Muscle of arm (tissue), 14 donors: ENCODE measurements around the gene ZNF431. TPM values are rescaled to one million over a fixed set of nuclear protein-coding genes. Genes with fewer than 3 reads are reported as not detected.
"Not testable (repeated sequence)": the region's sequence is repeated elsewhere in the genome, so short reads cannot be mapped to it uniquely, and the experiment has no call there.

Experiments
- DNase-seq: peaks from one replicate; pipeline ENCODE4 v3.0.0-alpha.2; 2013
- long read RNA-seq, 11 donors: transcript quantifications; one replicate each; lab custom pipeline, GENCODE V29; 2026
- polyA plus RNA-seq, 12 donors: library from polyadenylated mRNA; unstranded; fragments of 120-200 nt; gene quantifications; one replicate each; pipeline ENCODE4 v1.2.1, GENCODE V29; 2013; ENCODE audit not compliant: insufficient read length in 12 of 12

Gene ZNF431
- 10 to 100 TPM in 11 of 12 donors, not detected in 1; 14.8 to 43.2 (median 25.8) TPM for polyA plus RNA-seq
- long read RNA-seq, donor 1, full-length matches to known transcripts, result 4 of 9 reads
- long read RNA-seq, donor 1, partial matches to known transcripts, result 5 of 9 reads
- long read RNA-seq, donor 1, other reads (novel, unspliced or antisense), result 0 of 9 reads
- long read RNA-seq, donor 2, full-length matches to known transcripts, result 1 of 1 reads
- long read RNA-seq, donor 2, partial matches to known transcripts, result 0 of 1 reads
- long read RNA-seq, donor 2, other reads (novel, unspliced or antisense), result 0 of 1 reads
- long read RNA-seq, donor 3, result 0 reads
- long read RNA-seq, donor 4, result 0 reads
- long read RNA-seq, donor 5, result 0 reads
- long read RNA-seq, donor 6, result 0 reads
- long read RNA-seq, donor 7, partial matches to known transcripts, result 0 of 1 reads
- long read RNA-seq, donor 7, other reads (novel, unspliced or antisense), result 0 of 1 reads
- long read RNA-seq, donor 8, partial matches to known transcripts, result 0 of 2 reads
- long read RNA-seq, donor 8, other reads (novel, unspliced or antisense), result 0 of 2 reads
- long read RNA-seq, donor 9, full-length matches to known transcripts, result 2 of 2 reads
- long read RNA-seq, donor 9, partial matches to known transcripts, result 0 of 2 reads
- long read RNA-seq, donor 9, other reads (novel, unspliced or antisense), result 0 of 2 reads
- long read RNA-seq, donor 10, result 0 reads
- long read RNA-seq, donor 11, result 0 reads

- peak; percentile 95 for DNase-seq
Measured at GRCh38 chr19:21141787-21142464, at the start of gene ZNF431. TSS of gene ZNF431 (plus strand) at chr19:21142040. CDS start at chr19:21142184, 144 bp downstream.

GRCh38 chr19:21092109-21092508 lies 49.7 kb upstream of the ZNF431 start:
- DNase-seq, result no peak

- DNase-seq, result no peak
Measured at GRCh38 chr19:21094347-21095025, 47.4 kb upstream of the ZNF431 start.

- no peak for DNase-seq
Measured at GRCh38 chr19:21098291-21098690, 43.5 kb upstream of the ZNF431 start.

- DNase-seq, result no peak
Measured at GRCh38 chr19:21101521-21102242, 40.2 kb upstream of the ZNF431 start.

- no peak for DNase-seq
Measured at GRCh38 chr19:21109116-21109515, 32.7 kb upstream of the ZNF431 start.

- DNase-seq, result no peak
Measured at GRCh38 chr19:21110183-21110582, 31.7 kb upstream of the ZNF431 start.

- no peak for DNase-seq
Measured at GRCh38 chr19:21115430-21115829, 26.4 kb upstream of the ZNF431 start.

- no peak for DNase-seq
Measured at GRCh38 chr19:21117041-21117907, 24.6 kb upstream of the ZNF431 start.

GRCh38 chr19:21126078-21126477 lies 15.8 kb upstream of the ZNF431 start:
- DNase-seq, result no peak

GRCh38 chr19:21127001-21127400 lies 14.8 kb upstream of the ZNF431 start:
- no peak for DNase-seq

GRCh38 chr19:21127898-21128297 lies 13.9 kb upstream of the ZNF431 start:
- no peak for DNase-seq

GRCh38 chr19:21128901-21129698 lies 12.7 kb upstream of the ZNF431 start:
- DNase-seq, result no peak

GRCh38 chr19:21130097-21130775 lies 11.6 kb upstream of the ZNF431 start:
- DNase-seq, result no peak

GRCh38 chr19:21133633-21134032 lies 8.2 kb upstream of the ZNF431 start:
- no peak for DNase-seq

- DNase-seq, result no peak
Measured at GRCh38 chr19:21134934-21135366, 6.9 kb upstream of the ZNF431 start.

- DNase-seq, result no peak
Measured at GRCh38 chr19:21135433-21135832, 6.4 kb upstream of the ZNF431 start.

- no peak for DNase-seq
Measured at GRCh38 chr19:21138130-21138529, 3.7 kb upstream of the ZNF431 start.

- DNase-seq, result not testable (repeated sequence)
Measured at GRCh38 chr19:21141006-21141405, 834 bp upstream of the ZNF431 start.
